Measurements from ENCODE around the gene COL5A1.

COL5A1 gene

DNA sequence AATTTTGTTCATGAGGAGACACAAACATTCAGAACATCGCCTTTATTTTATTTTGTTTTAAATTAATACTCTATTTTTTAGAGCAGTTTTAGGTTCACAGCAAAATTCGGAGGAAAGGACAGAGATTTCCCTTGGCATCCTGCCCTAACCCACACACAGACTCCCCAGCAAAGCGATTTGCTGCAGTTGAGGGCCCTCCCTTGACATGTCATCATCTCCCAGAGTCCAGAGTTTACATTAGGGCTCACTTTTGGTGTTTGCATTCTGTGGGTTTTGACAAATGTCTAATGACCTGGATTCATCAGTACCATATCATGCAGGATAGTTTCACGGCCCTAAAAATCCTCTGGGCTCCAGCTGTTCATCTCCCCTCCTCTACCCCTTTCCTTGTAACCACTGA, 33.6 kb upstream of the COL5A1 start:
- DNase-seq = no peak

DNA sequence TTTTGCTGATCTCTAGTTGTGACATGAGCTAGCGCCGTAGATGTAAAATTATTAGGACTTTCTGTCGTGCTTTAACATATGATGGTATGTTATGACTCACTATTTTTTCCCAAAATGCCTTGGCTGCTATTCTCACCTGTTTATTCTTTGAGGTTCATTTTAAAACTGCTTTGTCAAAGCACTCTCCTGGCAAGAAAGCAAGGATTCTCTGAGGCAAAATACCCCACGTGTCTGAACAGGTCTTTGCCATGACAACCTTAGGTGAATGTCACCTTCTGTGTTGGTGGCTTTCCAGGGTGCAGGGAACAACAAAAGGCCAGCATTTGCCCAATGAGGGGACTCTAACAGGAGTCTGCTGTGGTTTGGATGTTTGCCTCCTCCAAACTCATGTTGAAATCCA, 30.6 kb upstream of the COL5A1 start:
- no peak for DNase-seq

DNA sequence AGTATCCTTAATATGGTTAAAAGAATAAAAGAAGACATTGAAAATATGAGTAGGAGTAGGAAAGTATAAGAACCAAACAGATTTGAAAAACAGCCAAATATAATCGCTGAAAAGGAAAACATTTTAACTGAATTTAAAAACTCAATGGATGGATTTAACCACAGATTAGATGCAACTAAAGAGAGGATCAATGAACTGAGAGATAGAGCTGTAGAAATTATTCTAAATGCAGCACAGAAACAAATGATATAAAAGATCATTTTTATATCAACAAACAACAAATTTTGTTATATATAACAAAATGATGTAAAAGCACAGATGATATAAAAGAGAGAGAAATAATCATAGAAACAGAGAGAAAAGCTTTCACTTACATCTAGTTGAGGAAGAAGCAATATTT, 29.3 kb upstream of the COL5A1 start:
- DNase-seq = no peak

DNA sequence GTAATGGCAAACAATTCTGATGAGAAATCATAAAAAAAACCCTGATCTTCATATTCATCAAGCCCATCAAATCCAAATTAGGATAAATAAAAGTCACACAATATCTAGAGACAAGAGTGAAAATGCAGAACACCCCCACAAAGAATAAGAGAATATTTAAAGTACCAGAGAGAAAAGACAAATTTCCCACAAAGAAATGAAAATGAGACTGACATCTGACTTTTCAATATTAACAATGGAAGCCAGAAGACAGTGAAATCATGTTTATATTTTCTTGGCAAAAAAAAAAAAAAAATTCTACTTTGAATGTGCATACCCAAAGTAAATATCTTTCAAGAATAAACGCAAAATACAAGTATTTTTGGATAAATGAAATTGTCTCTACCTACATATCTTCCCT, 28.9 kb upstream of the COL5A1 start:
- DNase-seq = no peak

DNA sequence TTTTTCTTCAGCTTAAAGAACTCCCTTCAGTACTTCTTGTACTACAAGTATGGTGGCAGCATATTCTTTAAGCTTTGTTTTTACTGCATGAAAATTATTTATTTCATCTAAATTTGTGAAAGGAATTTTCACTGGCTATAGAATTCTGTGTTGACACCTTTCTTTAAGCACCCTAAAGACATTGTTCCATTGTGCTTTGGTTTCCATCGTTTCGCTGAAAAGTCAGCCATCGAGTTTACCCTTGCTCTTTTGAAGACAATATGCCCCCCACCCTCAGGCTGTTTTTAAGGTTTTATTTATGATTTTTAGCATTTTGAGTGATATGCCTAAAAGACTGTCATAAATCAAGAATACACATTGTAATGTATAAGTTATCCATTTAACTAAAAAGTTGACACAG, 27.3 kb upstream of the COL5A1 start:
- no peak for DNase-seq

DNA sequence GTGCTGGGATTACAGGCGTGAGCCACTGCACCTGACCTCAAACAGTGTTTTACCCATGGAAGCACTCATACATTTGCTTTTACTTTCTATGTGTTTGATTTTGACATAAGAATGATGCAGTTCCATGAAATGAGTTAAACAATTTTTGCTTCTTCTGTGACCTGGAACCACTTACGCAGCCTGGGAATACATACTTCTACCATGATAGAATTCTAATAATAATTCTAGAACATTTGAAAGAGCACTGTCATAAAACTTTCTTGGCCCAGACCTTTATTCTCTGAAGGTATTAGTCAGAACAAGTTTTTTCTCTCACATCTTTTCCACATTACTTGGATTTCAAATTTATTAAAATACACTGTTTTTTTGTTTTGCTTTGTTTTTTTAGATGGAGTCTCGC, 25.3 kb upstream of the COL5A1 start:
- no peak for DNase-seq

DNA sequence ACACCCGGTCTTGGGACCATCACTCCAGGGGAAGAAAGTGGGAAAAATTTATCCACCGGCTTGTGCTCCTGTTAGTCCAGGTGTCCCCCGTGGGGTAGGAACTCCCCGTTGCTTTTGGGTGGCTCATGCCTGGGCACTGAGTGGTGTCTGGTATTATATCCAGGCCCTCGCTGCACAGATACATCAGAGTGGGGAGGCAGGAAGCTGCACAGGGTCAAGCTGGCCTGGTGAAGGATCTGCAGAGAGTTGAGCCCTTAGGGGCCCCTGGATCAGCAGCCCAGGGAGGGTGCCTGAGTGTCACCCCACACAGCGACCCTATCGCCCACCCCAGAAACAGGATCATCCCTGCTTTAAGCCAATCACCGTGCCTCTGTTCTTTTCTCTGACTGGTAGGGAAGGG, 24.4 kb upstream of the COL5A1 start:
- no peak for DNase-seq

DNA sequence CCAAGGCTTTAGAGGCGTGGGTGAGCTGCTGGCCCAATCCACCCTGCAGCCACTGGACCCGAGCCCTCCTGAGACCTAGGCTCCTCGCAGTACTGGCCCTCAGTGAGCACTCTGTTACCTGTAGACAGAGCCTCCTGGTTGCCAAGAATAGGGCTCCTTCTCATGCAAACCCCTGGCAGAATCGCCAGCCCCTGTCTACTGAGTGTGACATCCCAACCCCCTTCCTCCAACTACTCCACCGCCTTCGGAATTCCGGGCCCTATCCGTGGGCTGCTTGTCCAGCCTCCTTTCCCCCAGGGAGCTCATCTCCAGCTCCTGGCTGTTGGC, 23.8 kb upstream of the COL5A1 start:
- no peak for DNase-seq

DNA sequence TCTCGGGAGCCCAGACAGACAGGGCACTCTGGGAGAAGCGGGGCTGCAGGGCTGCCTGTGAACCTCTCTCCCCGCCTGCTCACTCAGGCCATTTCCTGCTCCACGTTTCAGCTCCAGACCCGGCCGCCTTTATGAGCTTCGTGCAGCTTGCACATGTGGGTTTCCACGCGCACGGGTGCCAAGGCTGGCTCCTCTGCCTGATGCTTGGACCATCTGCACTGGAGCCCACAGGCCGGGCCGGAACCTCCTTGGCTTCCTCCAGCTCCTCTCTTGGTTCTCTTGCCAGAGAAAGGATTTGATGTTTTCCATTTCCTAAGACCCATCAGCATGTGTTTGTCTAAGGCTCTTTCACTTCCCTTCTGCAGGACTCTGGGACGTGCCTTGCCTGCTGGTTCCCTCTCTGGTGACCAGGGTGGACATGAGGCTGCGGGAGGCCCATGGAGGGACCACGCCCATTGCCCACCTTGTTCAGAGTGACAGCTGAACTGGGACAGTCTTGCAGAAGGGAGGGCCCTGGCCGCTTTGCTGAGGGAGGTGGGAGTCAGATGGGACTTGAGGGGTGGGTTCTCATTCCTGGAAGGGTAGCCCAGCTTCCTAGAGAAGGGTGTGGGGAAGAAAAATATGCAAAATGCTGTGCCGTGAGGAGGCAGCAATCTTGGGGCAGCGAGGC, 23.3 kb upstream of the COL5A1 start:
- no peak for DNase-seq

DNA sequence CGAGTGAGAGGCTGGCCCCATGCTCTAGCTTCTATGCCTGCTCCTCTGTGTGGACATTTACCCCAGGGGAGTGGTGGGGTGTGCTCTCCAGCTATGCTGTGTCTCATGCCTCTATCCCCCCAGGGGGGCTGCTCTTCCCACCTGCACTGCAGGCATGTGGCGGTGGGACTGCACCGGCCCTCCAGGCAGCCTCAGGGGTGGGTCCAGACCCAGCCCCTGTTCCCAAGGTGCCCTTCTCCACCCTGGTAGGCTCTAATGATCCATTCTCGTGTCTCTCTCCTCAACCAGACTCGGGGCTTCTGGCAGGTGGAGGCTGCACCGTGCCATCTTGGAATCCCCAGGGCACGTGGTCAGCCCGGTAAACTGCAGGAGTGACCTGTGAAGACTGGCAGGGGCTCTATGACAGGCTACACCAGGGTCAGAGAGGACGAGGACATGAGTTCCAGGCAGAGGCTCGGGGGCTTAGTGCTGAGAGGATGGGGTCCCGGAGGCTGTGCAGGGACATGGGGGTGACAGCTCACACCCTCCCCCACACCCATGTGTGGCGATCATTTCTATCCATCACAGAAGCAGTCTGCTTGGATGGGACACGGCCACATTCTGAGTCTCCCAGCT, 22.7 kb upstream of the COL5A1 start:
- no peak for DNase-seq

DNA sequence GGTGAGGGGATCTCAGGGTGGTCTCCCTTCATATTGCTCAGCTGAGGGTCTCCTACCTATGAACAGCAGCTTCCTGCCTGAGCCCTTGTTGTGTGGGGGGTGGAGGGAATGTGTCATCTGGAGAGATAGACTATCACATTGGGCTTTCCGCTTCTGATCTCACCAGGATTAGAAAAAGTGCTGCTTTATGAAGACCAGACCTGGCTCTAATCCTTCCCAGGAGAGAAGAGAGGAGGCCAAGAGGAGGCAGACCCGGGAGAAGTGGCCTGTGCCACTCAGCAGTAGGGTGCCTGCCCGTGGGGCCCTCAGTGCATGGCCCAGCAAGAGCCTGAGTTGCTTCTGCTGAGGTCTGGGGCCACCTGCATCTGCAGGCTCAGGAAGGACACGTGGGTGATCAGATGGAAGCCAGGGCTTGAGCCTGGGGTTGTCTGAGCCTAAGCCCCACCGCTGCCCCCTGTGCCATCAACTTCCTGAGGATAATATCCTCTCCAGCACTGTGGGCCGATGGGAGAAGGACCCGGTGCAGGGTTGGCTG, 22.1 kb upstream of the COL5A1 start:
- DNase-seq = no peak

DNA sequence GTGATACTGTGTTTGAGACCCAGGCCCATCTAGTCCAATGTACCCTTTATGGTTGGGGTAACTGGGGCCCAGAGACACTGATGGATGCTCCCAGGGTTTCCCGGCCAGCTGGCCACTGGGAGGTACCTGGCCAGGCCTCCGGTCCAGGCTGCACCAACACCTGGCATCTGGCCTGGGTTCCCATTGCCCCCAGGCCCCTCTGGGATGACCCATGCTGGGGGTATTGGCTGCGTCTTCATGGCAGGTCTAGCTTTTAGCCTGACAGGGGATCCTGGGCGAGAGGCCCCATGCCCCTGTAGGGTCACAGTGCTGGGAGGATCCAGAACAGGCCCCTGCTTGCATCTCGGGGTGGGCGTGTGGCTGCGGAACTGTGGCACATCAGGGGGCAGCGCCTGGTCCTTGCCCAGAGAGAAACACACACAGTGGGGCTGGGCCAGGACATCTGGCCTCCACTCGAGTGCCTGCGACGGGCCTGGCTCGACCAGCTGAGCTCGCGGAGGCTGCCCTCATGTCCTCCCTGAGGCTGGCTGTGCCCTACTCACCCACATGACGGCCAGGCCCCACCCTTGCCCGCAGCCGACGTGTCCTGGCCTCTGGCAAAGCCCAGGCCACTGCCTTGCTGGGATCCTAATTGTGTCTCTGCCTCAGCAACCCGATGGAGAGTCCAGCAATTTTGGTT, 21.5 kb upstream of the COL5A1 start:
- no peak for DNase-seq

DNA sequence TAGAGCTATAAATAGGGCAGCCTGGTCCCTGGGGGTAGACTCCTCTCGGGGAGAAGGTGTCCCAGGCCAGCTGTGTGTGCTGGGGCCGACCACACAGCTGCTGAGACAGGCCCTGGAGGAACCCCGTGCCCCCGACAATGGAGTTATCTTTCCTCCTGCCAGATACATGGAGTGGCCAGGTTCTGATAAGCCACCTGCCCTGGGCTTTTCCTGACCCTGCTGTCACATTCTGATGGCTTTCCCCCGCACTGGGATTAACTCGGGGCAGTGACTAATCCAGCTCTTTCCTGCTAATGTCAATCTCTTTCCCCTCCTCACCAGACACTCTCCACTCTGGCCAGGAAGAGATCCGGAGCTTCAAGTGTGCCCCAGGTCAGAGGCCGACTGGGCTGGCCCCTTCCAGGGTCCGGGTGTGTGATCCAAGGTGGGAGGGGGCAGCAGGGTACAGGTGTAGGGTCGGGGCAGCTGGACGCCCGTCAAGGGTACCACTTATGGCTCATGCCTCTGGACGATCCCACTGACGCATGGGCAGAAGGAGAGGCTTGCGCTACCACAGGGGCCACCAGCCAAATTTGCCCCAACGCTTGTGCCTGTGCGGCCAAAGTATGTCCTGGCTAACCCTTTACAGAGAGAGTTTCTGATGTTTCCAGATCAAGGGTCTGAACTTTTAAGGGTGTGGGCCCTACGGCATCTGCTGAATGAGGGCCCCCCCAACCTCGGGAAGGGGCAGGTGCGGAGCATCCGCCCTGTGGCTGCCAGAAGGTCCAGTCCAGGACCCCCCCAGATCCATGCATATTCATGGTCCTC, 20.6 kb upstream of the COL5A1 start:
- no peak for DNase-seq

DNA sequence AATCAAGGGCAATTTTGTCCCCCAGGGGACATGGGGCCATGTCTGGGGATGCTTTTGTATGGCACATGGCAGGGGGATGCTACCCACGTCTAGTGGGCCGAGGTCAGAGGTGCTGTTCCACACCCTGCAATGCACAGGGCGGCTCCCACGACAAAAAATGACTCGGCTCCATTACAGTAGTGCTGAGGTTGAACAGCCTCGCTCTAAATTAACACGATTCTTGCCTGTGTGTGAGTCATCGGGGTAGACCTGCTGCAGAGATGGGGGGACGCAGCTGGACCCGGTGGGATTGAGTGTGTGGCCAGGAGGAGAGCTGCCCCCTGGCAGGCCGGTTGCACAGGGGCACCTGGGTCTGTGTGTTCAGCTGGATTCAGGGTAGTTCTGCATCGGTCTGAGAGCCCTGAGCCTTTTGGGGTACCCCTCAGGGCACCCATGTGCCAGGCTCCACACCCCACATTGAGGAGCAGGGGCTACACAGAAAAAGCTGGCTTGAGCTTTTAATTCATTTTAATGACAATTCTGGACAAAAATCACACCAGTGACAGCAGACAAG, 20.0 kb upstream of the COL5A1 start:
- DNase-seq = no peak

DNA sequence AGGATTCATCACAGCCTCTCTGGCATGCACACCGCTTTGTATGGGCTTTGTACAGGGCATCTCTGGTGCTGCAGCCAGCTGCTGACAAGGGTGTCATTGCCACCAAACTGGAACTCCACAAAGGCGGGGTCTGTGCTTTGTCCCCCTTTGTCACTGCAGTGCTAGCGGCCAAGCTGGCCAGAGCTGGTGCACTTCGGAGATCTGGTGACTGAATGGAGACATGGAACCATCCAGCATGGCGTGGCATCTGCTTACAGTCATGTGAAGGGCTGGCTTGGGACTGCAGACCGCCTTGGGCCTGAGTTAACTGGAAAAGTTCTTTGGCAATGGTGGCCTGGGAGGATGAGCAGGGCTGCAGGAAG, 18.7 kb upstream of the COL5A1 start:
- no peak for DNase-seq

DNA sequence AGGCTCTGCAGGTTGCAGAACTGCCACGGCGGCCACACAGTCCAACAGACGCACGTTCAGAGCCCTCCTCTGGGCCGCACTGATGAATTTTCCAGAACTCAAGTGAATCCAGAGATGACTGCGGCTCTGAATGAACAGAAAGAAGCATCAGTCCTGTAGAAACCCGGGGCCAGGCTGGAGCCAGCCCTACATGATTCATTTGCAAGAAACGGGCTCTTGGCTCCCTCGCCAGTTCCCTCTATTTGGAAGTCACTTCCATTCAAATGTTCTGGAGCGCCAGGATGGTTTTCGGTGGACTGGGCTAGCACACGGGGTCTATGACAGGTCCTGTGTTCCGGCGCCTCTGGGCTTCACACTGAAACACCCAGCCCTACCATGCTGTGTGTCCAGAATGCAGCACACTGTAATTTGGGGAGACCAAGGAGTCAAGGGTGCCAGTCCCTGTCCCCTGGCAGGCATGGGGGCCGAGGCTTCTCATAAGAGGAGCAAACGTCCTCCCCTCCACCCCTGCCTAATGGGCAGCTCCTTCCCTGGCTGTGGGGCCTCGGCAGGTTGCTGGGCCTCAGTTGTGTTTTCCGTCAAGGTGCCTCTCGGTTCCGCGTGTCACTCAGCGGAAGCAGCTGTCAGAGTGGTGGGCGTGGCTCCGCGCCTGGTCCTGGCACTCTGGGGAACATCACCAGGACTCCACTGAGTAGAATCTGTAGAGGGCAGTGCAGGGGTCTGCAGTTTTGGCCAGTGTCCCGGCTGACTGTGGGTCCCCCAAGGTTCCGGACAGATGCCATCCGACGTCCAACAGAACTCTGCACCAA, 18.1 kb upstream of the COL5A1 start:
- no peak for DNase-seq

DNA sequence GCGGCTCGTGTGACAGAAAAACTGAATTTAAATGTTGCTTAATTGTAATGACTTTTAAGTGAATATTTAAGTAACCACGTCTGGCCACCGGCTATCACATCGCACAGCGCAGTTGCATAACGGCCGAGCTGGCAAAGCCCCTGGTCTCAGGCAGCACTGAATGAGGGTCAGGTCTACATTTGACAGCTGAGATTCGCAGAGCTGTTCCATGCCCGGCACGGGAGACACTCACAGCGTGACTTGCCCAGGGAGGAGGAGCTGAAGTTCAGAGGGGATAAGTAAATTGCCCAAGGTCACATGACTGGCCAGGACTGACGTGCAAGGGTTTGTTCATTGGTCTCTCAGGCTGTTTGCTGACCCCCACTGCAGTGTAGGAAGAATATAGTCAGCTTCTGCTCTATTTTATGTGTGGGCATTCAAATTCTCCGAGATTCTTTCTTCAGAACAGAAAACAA, 17.4 kb upstream of the COL5A1 start:
- DNase-seq = no peak

DNA sequence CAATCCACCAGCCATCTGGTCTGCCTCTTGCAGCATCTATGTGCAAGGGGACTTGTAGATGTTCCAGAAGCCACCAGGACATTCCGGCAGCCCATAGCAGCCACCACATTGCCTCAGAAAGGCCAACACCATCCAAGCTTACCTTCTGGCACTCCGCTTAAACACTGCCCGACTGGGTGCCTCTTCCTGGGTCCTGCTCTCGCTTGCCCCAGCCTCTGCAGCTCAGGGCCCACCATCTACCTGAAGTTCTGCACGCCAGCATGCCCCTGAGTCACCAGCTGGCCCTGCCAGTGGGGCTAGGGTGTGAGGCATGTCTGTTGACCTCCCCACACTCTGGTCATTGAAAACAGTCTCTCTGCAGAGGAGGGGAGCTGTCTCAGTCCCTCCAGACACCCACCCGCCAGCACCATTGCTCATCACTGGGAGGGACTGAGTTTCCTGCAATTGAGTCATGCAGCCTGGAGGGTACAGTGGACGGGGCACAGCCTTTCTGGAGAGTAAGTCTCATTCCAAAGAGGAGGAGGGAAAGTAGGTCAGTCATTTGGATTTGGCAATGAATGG, 16.9 kb upstream of the COL5A1 start:
- no peak for DNase-seq

DNA sequence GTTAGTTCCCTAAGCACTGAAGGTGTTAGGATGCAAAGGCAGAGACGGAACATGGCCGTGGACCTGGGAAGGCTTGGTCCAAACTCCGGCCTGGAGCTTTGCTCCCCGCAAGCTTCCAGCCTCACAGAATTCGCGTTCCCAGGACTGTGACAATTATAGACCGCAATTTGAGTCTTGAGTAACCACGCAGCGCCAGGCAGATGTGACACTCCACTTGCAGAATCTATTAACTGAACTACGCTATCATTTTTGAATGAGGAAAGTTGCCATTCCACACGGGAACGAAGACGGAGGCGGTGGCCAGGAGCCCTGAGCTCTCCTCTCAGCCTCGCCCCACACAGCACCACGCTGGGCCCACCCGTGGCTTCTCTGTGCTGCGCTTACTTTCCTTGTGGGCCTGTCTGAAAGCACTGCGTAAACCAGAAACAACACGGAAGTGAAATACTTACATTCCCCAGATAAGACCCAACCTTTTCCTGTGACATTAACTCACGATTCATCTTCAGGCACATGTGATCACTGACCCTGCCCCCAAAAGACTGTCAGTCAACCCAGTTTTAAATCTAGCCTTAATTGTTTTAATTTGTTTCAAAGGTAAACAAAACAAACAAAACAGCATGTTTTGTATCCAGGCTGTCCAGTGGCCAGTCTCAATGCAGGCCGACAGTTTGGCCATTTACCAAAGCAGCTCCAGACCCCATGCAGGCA, 16.1 kb upstream of the COL5A1 start:
- no peak for DNase-seq

DNA sequence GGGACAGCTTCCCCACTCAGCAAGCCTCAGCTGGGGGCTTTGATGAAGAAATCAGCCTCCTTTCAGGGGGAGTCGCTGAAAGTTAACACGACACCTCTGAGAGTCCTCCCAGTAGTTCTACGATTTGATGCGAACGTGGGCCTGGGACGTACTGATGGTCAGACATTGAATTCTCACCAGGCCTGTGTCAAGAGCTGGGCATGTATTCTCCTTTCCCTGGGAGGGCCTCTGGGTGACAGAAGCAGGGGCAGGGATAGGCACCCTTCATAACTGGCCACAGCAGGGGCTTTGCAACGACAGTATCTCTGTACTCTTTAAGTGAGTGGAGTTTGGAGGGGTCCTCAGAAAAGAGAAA, 15.6 kb upstream of the COL5A1 start:
- no peak for DNase-seq

Measured in NCI-H1417 treated with DMSO at 0.1 percent for 48 hours (cell line).